NCI-H2227 treated with DMSO at 0.1 percent for 48 hours (cell line): ENCODE results near the gene PNPLA6.

Experiments
- DNase-seq: peaks from one replicate; lab custom pipeline; 2025; lab: John Stamatoyannopoulos, UW

The PNPLA6 gene

GRCh38 chr19:7602240-7602934 lies 66.9 kb downstream of the PNPLA6 start:
- no peak for DNase-seq

- no peak for DNase-seq
Observed at GRCh38 chr19:7602935-7603497, 67.5 kb downstream of the PNPLA6 start.

- DNase-seq = no peak
Observed at GRCh38 chr19:7603919-7604318, 68.4 kb downstream of the PNPLA6 start.

DNA sequence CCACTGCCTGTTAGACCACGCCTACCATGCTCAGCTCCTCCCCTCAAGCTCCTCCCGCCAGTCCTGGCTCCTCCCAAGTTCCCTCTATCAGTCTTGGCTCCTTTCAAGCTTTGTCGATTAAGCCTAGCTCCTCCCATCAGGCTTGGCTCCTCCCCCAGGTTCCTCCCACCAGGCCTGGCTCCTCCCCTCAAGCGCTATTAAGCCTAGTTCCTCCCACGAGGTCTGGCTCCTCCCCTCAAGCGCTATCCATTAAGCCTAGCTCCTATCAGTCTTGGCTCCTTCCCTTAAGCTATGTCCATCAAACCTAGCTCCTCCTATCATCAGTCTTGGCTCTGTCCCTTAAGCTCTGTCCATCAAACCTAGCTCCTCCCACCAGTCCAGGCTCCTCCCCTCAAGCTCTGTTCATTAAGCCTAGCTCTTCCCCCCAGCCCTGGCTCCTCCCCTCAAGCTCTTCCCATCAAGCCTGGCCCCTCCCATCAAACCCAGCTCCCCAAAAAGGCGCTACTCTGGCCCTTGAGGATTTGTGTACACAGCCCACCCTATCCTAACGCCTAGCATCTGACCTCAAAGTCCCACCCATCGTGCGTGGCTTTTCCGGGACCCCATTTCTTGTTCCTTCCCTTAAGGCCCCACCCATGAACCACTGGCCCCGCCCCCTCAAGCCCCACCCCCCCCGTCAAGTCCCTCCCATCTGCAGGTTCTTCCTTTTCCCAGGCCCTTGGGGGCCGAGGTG lies 70.1 kb downstream of the PNPLA6 start:
- no peak for DNase-seq

GRCh38 chr19:7606289-7606688 lies 70.8 kb downstream of the PNPLA6 start:
- no peak for DNase-seq

DNA sequence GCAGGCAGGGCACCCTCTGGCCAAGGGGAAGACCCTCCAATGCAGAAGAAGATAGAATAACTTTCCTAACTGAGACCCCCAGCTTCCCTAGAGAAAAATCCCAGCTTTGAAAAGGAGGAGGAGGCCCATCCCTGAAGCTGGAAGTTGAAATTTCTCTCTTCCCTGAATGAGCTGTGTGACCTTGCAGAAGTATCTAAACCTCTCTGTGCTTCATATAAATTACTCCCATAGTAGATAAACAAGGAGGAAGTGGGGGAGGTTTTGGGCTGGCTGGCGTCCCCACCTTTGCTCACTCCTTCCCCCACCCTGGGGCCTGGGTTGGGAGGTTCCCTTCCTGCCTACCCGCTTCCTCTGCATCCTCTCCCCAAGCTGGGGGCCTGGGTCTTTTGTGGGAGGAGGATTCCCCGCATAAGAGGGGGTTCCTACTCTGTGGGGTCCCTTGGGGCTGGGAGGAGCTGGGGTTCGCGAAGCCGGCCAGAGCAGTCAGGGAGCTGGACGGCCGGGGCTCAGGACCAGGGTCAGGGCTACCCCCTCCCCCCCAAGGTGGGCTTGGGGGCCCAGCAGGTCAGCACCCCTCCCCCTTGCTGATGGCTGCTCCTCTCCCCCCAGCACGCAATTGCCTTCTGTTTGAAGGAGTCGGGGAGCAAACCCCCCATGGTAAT lies 71.8 kb downstream of the PNPLA6 start:
- no peak for DNase-seq

DNA sequence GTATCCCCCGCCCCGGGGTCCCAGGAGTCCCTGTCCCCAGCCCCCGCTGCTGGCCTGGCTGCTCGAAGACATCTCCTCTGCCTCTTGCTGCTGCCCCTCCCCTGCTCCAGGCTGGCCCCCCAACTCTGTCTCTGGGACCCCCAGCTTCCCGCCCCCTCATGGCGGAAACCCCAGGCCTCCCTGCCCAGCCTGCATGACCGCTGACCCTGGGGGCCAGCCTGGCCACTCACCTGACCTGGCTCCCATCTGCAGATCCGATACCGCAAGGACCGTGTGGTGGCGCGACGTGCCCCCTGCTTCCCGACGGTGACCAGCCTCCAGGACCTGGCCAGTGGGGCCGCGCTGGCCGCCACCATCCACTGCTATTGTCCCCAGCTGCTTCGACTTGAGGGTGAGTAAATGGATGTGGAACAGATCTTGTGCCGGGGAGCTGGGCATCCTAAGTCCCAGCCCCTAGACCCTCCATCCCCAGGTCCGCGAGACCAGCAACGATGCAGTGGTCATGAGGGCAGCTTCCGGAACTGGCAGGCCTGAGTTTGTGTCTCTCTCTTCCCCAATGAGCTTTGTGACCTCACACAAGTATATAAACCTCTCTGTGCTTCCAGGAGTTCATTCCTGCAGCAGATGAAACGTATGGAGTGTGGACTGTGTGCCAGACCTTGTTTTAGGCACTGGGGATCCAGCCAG lies 72.5 kb downstream of the PNPLA6 start:
- DNase-seq = no peak

GRCh38 chr19:7610491-7611240 lies 75.1 kb downstream of the PNPLA6 start:
- DNase-seq = no peak
